ENCODE measurements around the gene L1CAM. TPM values are rescaled to one million over a fixed set of nuclear protein-coding genes. Genes with fewer than 3 reads are reported as not detected.

L1CAM gene
- total RNA-seq, 4 donors from 2014 or later: 3.0 to 12.9 (median 8.4) TPM

DNA sequence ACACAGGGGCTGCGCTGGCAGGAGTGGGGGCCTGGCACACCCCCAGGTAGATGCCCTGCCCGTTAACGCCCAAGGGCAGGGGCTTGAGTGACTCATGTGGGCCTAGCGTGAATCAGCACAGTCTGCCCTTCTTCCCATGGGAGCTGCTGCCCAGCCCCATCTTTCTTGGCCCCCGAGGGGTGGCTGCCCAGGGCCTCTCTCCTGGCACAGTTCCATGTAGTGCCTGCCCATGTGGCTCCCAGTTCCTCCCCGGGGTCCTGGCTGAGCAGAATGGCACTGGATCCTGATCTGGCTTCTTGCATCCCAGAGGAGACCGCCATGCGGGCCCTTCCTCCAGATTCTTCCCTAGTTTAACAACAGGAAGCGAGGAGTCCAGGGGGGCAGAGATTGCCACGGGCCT is 16.4 kb upstream of the L1CAM start:
- TF ChIP-seq, protein P1, sequence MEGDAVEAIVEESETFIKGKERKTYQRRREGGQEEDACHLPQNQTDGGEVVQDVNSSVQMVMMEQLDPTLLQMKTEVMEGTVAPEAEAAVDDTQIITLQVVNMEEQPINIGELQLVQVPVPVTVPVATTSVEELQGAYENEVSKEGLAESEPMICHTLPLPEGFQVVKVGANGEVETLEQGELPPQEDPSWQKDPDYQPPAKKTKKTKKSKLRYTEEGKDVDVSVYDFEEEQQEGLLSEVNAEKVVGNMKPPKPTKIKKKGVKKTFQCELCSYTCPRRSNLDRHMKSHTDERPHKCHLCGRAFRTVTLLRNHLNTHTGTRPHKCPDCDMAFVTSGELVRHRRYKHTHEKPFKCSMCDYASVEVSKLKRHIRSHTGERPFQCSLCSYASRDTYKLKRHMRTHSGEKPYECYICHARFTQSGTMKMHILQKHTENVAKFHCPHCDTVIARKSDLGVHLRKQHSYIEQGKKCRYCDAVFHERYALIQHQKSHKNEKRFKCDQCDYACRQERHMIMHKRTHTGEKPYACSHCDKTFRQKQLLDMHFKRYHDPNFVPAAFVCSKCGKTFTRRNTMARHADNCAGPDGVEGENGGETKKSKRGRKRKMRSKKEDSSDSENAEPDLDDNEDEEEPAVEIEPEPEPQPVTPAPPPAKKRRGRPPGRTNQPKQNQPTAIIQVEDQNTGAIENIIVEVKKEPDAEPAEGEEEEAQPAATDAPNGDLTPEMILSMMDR (IDR thresholded peaks at IDR 0.05): no peak
- TF ChIP-seq POLR2A (IDR thresholded peaks at IDR 0.05): no peak
- intact Hi-C loops (cut with DNase I; ENCODE audit: low total_unique reads): no loop called here
- WGBS, 2 donors: 48 to 65% methylated on average over 4 to 8 of the region's 10 CpGs

GRCh38 chrX:153901753-153902140 is 15.8 kb upstream of the L1CAM start:
- no peak for DNase-seq (ENCODE audit: low spot score in 2 of 2)
- no peak overlapping the region for H3K4me3 ChIP-seq (ENCODE audit: low read depth, poor library complexity, severe bottlenecking)
- intact Hi-C loops (cut with DNase I; ENCODE audit: low total_unique reads): no loop called here
- WGBS, 2 donors: 57 to 61% methylated on average over 8 of the region's 8 CpGs
- TF ChIP-seq, protein P1 (IDR thresholded peaks at IDR 0.05): no peak
- no peak for TF ChIP-seq POLR2A (IDR thresholded peaks at IDR 0.05)

More for the DNA sequence above, 16.4 kb upstream of the L1CAM start:
- DNase-seq (ENCODE audit: low spot score in 2 of 2): no peak
- H3K4me3 ChIP-seq (ENCODE audit: low read depth, poor library complexity, severe bottlenecking): no peak overlapping the region

- intact Hi-C loops (cut with DNase I; ENCODE audit: low total_unique reads): no loop called here
- DNase-seq (ENCODE audit: low spot score in 2 of 2): peak; percentile 24 to 90
- TF ChIP-seq, protein P1 (IDR thresholded peaks at IDR 0.05): no peak
- no peak for TF ChIP-seq POLR2A (IDR thresholded peaks at IDR 0.05)
- H3K4me3 ChIP-seq (ENCODE audit: low read depth, poor library complexity, severe bottlenecking): no peak overlapping the region
- 16 to 52% methylated on average over 26 of the region's 26 CpGs for WGBS, 2 donors
Observed at GRCh38 chrX:153900831-153901752, 15.1 kb upstream of the L1CAM start.

DNA sequence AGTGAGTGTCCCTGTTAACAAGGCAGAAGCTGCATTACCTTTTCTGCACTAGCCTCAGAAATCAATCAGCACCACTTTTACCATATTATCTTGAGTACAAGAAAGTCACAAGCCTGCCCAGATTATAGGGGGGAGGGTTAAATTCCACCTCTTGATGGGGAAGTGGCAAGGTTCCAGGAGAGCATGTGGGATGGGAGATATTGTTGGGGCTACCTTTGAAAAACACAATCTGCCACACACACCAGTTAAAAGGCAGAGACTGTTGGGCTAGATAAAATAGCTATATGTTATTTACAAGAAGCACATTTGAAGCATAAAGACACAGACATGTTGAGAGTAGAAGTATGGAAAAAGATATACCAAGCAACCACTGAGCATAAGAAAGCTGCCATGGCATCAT is 11.9 kb upstream of the L1CAM start:
- TF ChIP-seq, protein P1 (IDR thresholded peaks at IDR 0.05): no peak
- TF ChIP-seq POLR2A (IDR thresholded peaks at IDR 0.05): no peak
- intact Hi-C loops (cut with DNase I; ENCODE audit: low total_unique reads): no loop called here
- no peak overlapping the region for H3K4me3 ChIP-seq (ENCODE audit: low read depth, poor library complexity, severe bottlenecking)
- no peak for DNase-seq (ENCODE audit: low spot score in 2 of 2)

DNA sequence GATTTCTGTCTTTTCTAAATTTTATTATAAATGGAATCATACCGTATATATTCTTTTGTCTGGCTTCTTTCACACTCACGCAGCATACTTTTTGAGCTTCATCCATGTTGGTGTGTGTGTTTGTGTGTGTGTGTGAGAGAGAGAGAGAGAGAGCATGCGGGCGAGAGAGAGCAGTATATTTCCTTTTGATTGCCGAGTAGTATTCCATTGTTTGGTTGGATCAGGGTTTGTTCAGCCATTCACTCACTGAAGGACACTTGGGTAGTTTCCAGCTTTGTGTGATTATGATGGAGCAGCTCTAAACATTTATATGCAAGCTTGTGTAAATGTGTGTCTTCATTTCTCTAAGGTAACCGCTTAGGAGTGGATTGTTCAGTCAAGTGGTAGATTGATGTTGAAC is 3.1 kb upstream of the L1CAM start:
- DNase-seq (ENCODE audit: low spot score in 2 of 2): no peak
- WGBS, 2 donors: 86 to 95% methylated on average over 6 of the region's 6 CpGs
- TF ChIP-seq, protein P1 (IDR thresholded peaks at IDR 0.05): no peak
- TF ChIP-seq POLR2A (IDR thresholded peaks at IDR 0.05): no peak
- H3K4me3 ChIP-seq (ENCODE audit: low read depth, poor library complexity, severe bottlenecking): no peak overlapping the region
- intact Hi-C loops (cut with DNase I; ENCODE audit: low total_unique reads): no loop called here

Data from lower leg skin (tissue), 4 donors.